ENCODE results near the gene ITGAL. TPM values are rescaled to one million over a fixed set of nuclear protein-coding genes. Genes with fewer than 3 reads are reported as not detected.
"Not testable (repeated sequence)": the region's sequence is repeated elsewhere in the genome, so short reads cannot be mapped to it uniquely, and the experiment has no call there.

The ITGAL gene
- total RNA-seq, 1 experiment from 2014 or later = 0.03 TPM

- not testable (repeated sequence) for H3K36me3 ChIP-seq (replicated peaks; ENCODE audit: control insufficient read depth, insufficient read depth, low read length); DNase-seq; H3K27me3 ChIP-seq (ENCODE audit: control insufficient read depth, insufficient read depth, low read length); H3K4me3 ChIP-seq (ENCODE audit: insufficient read depth, low read depth, low read length)
Measured at GRCh38 chr16:30522702-30523463, 50.3 kb downstream of the ITGAL start.

- DNase-seq = no peak
- Histone ChIP-seq H3K36me3 (replicated peaks; ENCODE audit: control insufficient read depth, insufficient read depth, low read length) (no peaks in the 10 kb centered on the region), H3K27me3 (ENCODE audit: control insufficient read depth, insufficient read depth, low read length) (no peaks in the 10 kb centered on the region), H3K4me3 (ENCODE audit: insufficient read depth, low read depth, low read length) (no peak overlapping the region)
Measured at GRCh38 chr16:30523768-30524574, 51.4 kb downstream of the ITGAL start.

DNA sequence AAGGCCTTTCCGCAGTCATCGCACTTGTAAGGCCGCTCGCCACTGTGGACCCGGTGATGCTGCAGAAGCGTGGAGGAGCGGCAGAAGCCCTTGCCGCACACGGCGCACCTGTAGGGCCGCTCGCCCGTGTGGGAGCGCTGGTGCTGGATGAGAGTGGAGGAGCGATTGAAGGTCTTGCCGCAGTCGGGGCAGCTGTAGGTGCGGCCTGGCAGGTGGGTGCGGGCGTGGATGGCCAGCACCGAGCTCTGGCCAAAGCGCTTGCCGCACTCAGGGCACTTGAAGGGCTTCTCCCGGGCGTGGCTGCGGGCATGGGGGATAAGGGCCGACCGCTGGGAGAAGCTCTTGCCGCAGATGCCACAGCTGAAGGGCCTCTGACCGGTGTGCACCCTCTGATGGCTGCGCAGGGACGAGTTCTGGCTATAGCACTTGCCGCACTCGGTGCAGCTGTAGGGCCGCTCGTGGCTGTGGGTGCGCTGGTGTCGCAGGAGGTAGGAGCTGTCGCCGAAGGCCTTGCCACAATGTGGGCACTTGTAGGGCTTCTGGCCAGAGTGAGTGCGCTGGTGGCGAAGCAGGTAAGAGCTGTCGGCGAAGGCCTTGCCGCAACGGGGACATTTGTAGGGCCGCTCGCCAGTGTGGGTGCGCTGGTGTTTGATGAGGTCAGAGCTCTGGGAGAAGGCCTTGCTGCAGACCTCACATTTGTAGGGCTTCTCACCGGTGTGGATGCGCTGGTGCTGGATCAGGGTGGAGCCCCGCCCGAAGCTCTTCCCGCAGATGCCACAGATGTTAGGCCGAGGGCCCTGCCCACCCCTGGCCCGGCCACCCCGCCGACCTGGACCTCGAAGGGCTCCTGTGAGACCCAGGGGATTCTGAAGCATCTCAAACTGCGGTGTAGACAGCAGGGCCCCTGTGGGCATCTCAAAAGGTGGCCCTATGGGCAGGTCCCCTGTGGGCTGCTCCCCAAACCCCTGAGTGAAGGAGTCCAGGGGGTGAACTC, 52.3 kb downstream of the ITGAL start:
- Histone ChIP-seq H3K27me3 (ENCODE audit: control insufficient read depth, insufficient read depth, low read length) (no peaks in the 10 kb centered on the region), H3K36me3 (replicated peaks; ENCODE audit: control insufficient read depth, insufficient read depth, low read length) (no peaks in the 10 kb centered on the region), H3K4me3 (ENCODE audit: insufficient read depth, low read depth, low read length) (no peak overlapping the region)
- no peak for DNase-seq

DNA sequence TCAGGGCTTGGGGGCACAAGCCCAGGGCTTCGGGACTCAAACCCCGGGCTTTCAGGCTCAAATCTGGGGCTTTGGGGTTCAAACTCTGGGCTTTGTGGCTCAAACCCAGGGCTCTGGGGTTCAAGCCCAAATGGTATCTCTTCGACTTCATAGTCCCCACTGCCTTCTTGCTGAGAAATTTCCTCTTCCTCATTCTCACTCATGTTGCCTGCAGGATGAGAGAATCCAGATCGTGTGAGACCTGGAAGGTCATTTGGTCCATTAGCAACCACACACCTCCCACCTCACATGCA, 53.2 kb downstream of the ITGAL start:
- DNase-seq = no peak
- Histone ChIP-seq H3K36me3 (replicated peaks; ENCODE audit: control insufficient read depth, insufficient read depth, low read length) (no peaks in the 10 kb centered on the region; the same call in 1 of the 2 replicates), H3K4me3 (ENCODE audit: insufficient read depth, low read depth, low read length) (peak overlapping the region; percentile 88), H3K27me3 (ENCODE audit: control insufficient read depth, insufficient read depth, low read length) (no peaks in the 10 kb centered on the region)

GRCh38 chr16:30526137-30526822, 53.7 kb downstream of the ITGAL start, which contains the start of gene ZNF768:
Gene ZNF768, minus strand, starts transcription at chr16:30526566. Its CDS starts 153 bp downstream, at chr16:30526413.
- H3K27me3 ChIP-seq (ENCODE audit: control insufficient read depth, insufficient read depth, low read length) = no peaks in the 10 kb centered on the region
- H3K4me3 ChIP-seq (ENCODE audit: insufficient read depth, low read depth, low read length) = peak within 1 kb of the TSS; percentile 88
- H3K36me3 ChIP-seq (replicated peaks; ENCODE audit: control insufficient read depth, insufficient read depth, low read length) = no peaks in the 10 kb centered on the region; the same call in 1 of the 2 replicates
- peak; percentile 97 for DNase-seq

GRCh38 chr16:30526823-30527634, 54.5 kb downstream of the ITGAL start:
- DNase-seq = peak; percentile 99
- Histone ChIP-seq H3K27me3 (ENCODE audit: control insufficient read depth, insufficient read depth, low read length) (no peaks in the 10 kb centered on the region), H3K36me3 (replicated peaks; ENCODE audit: control insufficient read depth, insufficient read depth, low read length) (peaks cover under 1% of the 10 kb centered on the region), H3K4me3 (ENCODE audit: insufficient read depth, low read depth, low read length) (peak overlapping the region; percentile 88)

GRCh38 chr16:30527635-30528178, 55.2 kb downstream of the ITGAL start:
- H3K4me3 ChIP-seq (ENCODE audit: insufficient read depth, low read depth, low read length) = peak overlapping the region; percentile 32
- H3K27me3 ChIP-seq (ENCODE audit: control insufficient read depth, insufficient read depth, low read length) = no peaks in the 10 kb centered on the region
- H3K36me3 ChIP-seq (replicated peaks; ENCODE audit: control insufficient read depth, insufficient read depth, low read length) = peaks cover 2% of the 10 kb centered on the region
- no peak for DNase-seq

GRCh38 chr16:30528799-30529457, 56.4 kb downstream of the ITGAL start:
- Histone ChIP-seq H3K36me3 (replicated peaks; ENCODE audit: control insufficient read depth, insufficient read depth, low read length) (peaks cover 2% of the 10 kb centered on the region), H3K27me3 (ENCODE audit: control insufficient read depth, insufficient read depth, low read length) (no peaks in the 10 kb centered on the region), H3K4me3 (ENCODE audit: insufficient read depth, low read depth, low read length) (no peak overlapping the region)
- DNase-seq = no peak

DNA sequence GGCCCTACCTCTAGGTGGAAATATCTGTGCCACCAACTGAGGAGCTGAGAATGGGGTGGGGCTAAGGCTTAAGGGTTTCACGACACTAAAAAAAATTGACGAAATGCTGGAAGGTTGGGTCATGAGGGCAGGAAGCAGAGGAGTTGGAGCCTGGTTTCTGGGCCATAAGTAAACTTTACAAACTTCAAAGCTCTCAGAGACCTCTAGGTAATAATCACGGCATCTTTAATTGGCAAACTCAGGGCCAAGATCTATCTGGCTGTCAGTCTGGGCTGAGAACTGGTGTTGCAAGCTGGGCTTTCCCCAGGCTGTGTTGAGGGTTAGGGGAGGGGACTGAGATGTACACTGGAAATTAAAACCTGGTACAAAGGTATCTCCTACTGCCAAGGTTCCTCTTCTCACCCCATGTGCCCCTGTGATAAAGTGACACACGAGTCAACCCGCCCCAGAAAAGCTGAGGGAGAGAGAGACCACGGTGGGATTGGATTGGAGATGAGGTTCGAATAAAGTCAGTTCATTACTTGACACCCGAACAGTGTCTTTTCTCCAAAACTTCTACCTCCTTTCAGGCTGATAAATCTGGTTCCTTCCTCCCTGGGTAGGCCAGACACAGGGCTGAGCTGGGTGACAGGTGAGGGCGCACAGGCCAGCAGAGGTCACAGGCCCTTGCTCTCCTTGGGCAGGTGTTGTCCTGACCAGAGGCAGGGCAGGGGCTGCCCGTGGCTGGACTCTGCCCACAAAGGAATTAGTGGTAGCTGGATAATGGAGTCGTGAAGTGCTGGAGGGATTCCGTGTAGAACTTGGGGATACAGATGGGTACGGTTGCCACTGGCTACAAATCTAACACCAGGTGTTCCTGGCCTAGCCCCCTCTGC, 57.9 kb downstream of the ITGAL start:
- H3K27me3 ChIP-seq (ENCODE audit: control insufficient read depth, insufficient read depth, low read length) = no peaks in the 10 kb centered on the region
- peaks cover 2% of the 10 kb centered on the region for H3K36me3 ChIP-seq (replicated peaks; ENCODE audit: control insufficient read depth, insufficient read depth, low read length)
- no peak for DNase-seq
- no peak overlapping the region for H3K4me3 ChIP-seq (ENCODE audit: insufficient read depth, low read depth, low read length)

DNA sequence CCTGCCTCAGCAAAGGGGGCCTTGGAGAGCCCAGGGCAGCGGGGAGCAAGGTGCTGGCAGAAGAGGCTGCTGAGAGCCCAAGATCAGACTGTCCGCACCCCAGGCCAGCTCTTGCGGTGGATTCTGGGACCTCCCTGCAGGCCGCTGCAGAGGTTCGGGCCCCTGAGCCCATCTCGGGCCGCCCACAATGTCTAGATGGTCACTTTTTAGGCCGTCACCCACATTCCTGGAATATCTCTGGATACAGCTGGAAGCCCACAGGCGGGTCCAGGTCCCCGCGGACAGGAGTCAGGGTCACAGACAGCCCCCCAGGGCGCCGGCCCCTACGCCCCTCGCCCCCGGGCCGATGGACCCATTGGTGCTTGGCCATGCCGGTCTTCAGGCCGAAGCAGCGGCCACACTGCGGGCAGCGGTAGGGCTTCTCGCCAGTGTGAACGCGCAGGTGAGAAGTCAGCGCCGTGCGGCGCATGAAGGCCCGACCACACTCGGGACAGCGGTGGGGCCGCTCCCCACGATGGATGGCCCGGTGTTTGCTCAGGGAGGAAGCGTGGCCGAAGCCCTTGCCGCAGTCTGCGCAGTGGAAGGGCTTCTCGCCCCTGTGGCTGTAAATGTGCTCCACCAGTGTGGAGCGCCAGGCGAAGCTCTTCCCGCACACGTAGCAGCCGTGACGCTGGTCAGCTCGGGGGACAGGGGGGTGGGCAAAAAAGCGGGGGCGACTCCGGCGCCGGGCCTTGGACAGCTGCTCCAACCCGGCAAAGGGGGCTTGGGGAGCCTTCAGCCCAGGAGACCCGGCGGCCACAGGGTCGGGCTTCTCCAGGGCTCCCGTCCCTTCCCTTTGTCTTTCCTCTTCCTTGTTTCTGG, 60.0 kb downstream of the ITGAL start:
- no peak for DNase-seq
- no peaks in the 10 kb centered on the region for H3K27me3 ChIP-seq (ENCODE audit: control insufficient read depth, insufficient read depth, low read length)
- H3K4me3 ChIP-seq (ENCODE audit: insufficient read depth, low read depth, low read length) = no peak overlapping the region
- peaks cover 2% of the 10 kb centered on the region for H3K36me3 ChIP-seq (replicated peaks; ENCODE audit: control insufficient read depth, insufficient read depth, low read length)

DNA sequence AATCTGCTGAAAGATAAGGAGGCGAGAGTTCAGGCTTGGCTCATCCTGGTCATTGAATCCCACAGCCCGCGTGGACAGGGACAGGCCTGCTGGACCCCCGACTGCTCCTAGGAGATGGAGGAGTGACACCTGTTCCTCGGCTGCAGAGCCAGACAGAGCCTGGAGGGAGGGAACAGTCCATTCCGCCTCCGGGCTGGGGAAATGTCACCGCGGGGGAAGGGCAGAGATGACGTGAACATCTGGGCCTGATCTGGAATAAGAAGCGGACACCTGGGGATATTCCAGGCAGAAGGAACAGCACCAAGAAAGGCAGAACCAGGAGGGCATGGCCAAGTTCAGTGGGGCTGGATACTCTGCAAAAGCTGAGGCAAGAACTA, 60.6 kb downstream of the ITGAL start:
- peaks cover 2% of the 10 kb centered on the region for H3K36me3 ChIP-seq (replicated peaks; ENCODE audit: control insufficient read depth, insufficient read depth, low read length)
- no peak for DNase-seq
- no peaks in the 10 kb centered on the region for H3K27me3 ChIP-seq (ENCODE audit: control insufficient read depth, insufficient read depth, low read length)
- H3K4me3 ChIP-seq (ENCODE audit: insufficient read depth, low read depth, low read length) = no peak overlapping the region

Data from H7 (cell line).